Astrocyte (in vitro differentiated cells and primary cell): Measurements from ENCODE around the gene FOXJ3. TPM values are rescaled to one million over a fixed set of nuclear protein-coding genes. Genes with fewer than 3 reads are reported as not detected.

Experiments used
- DNase-seq: peaks from one replicate; pipeline ENCODE4 v3.0.0-alpha.2; 2010; ENCODE audit warnings: low read depth
- FAIRE-seq: peaks from 2 replicates; lab custom pipeline; 2011; peaks lifted over from hg19 to GRCh38; lab: Jason Lieb, UNC
- H2AFZ ChIP-seq: 2 replicates; pipeline ENCODE4 v1.6.0; 2012; ENCODE audit warnings: low read depth, low read length, inconsistent platforms
- H3K27ac ChIP-seq: 2 replicates; pipeline ENCODE4 v1.5.1; 2011; ENCODE audit warnings: low read depth, low read length, inconsistent platforms
- H3K27me3 ChIP-seq: 2 replicates; pipeline ENCODE4 v1.6.0; 2011; ENCODE audit warnings: low read length, inconsistent platforms; ENCODE audit not compliant: insufficient read depth
- H3K36me3 ChIP-seq: 2 replicates; pipeline ENCODE4 v1.5.1; 2011; ENCODE audit warnings: low read length, inconsistent platforms; ENCODE audit not compliant: insufficient read depth
- H3K4me1 ChIP-seq: 2 replicates; pipeline ENCODE4 v1.5.1; 2011; ENCODE audit warnings: low read length, inconsistent platforms; ENCODE audit not compliant: insufficient read depth
- H3K4me2 ChIP-seq: 2 replicates; pipeline ENCODE4 v1.6.0; 2012; ENCODE audit warnings: low read length, inconsistent platforms
- H3K4me3 ChIP-seq: 2 replicates; pipeline ENCODE4 v1.5.1; 2011; ENCODE audit warnings: low read depth, mild to moderate bottlenecking, low read length, inconsistent platforms; ENCODE audit not compliant: insufficient read depth
- H3K79me2 ChIP-seq: 2 replicates; pipeline ENCODE4 v1.6.0; 2012; ENCODE audit warnings: mild to moderate bottlenecking, low read length, inconsistent platforms; ENCODE audit not compliant: insufficient read depth
- H3K9ac ChIP-seq: 2 replicates; pipeline ENCODE4 v1.6.0; 2012; ENCODE audit warnings: mild to moderate bottlenecking, low read length, inconsistent platforms
- H3K9me3 ChIP-seq: 2 replicates; pipeline ENCODE4 v1.5.1; 2012; ENCODE audit warnings: low read depth, mild to moderate bottlenecking, low read length, inconsistent platforms; ENCODE audit not compliant: insufficient read depth
- H4K20me1 ChIP-seq: 2 replicates; pipeline ENCODE4 v1.6.0; 2012; ENCODE audit warnings: low read length, inconsistent platforms; ENCODE audit not compliant: insufficient read depth
- H3K27ac Mint-ChIP-seq: one replicate; pipeline ENCODE4 v1.8.0; 2021; ENCODE audit warnings: mild to moderate bottlenecking, mixed read lengths; ENCODE audit not compliant: unreplicated experiment
- H3K27me3 Mint-ChIP-seq: one replicate; pipeline ENCODE4 v1.8.0; 2021; ENCODE audit warnings: low read depth, mixed read lengths; ENCODE audit not compliant: unreplicated experiment
- H3K36me3 Mint-ChIP-seq: one replicate; pipeline ENCODE4 v1.8.0; 2021; ENCODE audit warnings: low read depth, mixed read lengths; ENCODE audit not compliant: unreplicated experiment
- H3K4me1 Mint-ChIP-seq: one replicate; pipeline ENCODE4 v1.8.0; 2021; ENCODE audit warnings: low read depth, mixed read lengths; ENCODE audit not compliant: unreplicated experiment
- H3K4me3 Mint-ChIP-seq: one replicate; pipeline ENCODE4 v1.8.0; 2021; ENCODE audit warnings: mild to moderate bottlenecking, moderate library complexity, mixed read lengths; ENCODE audit not compliant: unreplicated experiment
- H3K9me3 Mint-ChIP-seq: one replicate; pipeline ENCODE4 v1.8.0; 2021; ENCODE audit warnings: mild to moderate bottlenecking, mixed read lengths; ENCODE audit not compliant: unreplicated experiment
- CTCF ChIP-seq: IDR thresholded peaks from 2 replicates; pipeline ENCODE4 v1.5.1; 2011; ENCODE audit warnings: low read depth, mild to moderate bottlenecking, inconsistent platforms, low read length, moderate library complexity; ENCODE audit not compliant: insufficient read depth
- EZH2 ChIP-seq: IDR thresholded peaks from 2 replicates; pipeline ENCODE4 v1.6.1; 2012; ENCODE audit warnings: mild to moderate bottlenecking, low read length, inconsistent platforms; ENCODE audit not compliant: insufficient read depth
- total RNA-seq: library from RNA; stranded (reverse); gene quantifications from 2 replicates; pipeline ENCODE4 v1.2.1, GENCODE V29; 2021

The FOXJ3 gene
- total RNA-seq, 1 donor from 2014 or later, result 41.9 TPM

DNA sequence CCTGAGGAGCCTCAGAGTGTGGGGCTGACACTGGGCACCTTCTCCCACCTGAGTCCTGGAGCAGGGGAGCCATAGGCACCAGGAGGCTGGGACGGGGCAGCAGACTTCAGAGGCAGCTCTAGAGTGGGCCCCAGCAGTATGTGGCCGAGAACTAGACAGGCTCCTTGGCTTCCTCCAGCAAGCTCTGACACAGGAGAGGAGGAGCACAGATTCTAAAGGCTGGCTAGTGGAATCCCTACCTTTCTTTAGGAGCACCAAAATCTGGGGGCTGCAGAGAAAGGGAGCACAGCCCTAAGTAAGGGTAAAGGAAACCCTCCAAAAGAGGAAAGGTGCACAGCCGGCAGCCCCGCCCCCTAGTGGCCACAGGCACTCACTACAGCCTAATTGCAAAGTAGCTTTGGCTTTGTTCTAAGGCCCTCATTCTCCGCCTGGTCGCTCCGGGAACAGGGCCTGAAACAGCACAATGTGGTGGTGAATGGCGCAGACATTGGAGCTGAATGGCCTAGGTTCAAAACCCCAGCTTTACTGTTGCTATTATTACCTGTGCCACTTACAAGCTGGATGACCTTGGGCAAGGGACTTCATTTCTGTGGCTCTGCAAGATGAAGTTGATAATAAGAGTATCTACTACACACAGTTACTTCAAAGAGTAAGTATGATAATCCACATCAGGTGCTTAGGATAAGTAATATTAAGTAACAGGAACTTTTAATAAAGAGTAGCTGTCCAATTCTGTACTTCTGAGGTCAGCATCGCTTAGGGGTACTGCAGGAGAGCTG, 161.7 kb downstream of the FOXJ3 start:
- FAIRE-seq (no peak), DNase-seq (peak; percentile 6)
- peaks cover 4% of the 10 kb centered on the region for H3K36me3 Mint-ChIP-seq
- peaks cover 25% of the 10 kb centered on the region for H3K4me1 Mint-ChIP-seq
- no peaks in the 10 kb centered on the region for H3K9me3 ChIP-seq
- H3K9ac ChIP-seq, result no peak overlapping the region
- TF ChIP-seq CTCF (peak; percentile 97), EZH2 (no peak)
- no peaks in the 10 kb centered on the region for H3K36me3 ChIP-seq
- H3K79me2 ChIP-seq, result no peaks in the 10 kb centered on the region
- H2AFZ ChIP-seq, result no peak overlapping the region
- H4K20me1 ChIP-seq, result peaks cover 19% of the 10 kb centered on the region
- H3K9me3 Mint-ChIP-seq, result no peaks in the 10 kb centered on the region
- H3K4me3 Mint-ChIP-seq, result no peak overlapping the region
- H3K4me1 ChIP-seq, result peaks cover 12% of the 10 kb centered on the region
- no peaks in the 10 kb centered on the region for H3K27me3 Mint-ChIP-seq
- no peak overlapping the region for H3K4me2 ChIP-seq
- H3K4me3 ChIP-seq, result no peak overlapping the region
- no peak overlapping the region for H3K27ac ChIP-seq
- no peaks in the 10 kb centered on the region for H3K27me3 ChIP-seq
- H3K27ac Mint-ChIP-seq, result no peak overlapping the region

DNA sequence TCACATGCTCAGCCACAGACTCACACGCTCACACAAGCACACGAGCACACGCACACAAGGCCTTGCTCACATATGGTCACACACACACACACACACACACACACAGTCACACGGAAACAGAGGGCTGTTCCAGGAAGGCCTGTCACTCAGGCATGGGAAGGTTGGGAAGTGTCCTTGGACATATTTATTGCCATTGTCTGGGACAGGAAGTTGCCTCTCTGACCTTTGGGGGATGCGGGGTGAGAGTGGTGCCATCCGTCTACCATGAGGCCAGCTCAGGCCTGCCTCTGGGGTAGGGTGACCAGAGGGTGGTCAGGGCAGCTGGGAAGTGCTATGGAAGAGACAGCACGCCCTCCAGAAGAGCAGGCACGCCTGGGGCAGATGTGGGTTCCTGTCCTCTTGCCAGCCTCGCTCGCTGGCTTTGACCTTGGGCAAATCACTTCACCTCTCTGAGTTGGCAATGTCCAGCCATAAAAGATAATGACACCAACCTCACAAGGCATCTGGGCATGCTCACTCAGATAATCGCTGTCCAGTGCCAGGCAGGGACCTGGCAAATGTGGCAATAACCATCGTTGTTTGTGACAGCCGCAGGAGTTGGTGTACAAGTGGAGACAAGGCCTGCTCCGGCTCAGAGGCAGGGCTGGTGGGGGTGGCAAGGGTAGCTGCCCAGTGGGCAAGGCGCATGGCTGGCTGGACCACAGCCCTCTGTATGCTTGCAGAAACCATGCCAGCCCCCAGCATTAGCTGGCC, 162.5 kb downstream of the FOXJ3 start:
- FAIRE-seq, result no peak
- Mint-ChIP-seq H3K27ac (peak overlapping the region; percentile 2), H3K4me3 (no peak overlapping the region)

More for the DNA sequence above, 162.5 kb downstream of the FOXJ3 start:
- H3K27me3 ChIP-seq, result no peaks in the 10 kb centered on the region
- H3K9ac ChIP-seq, result no peak overlapping the region
- Mint-ChIP-seq H3K4me1 (peaks cover 24% of the 10 kb centered on the region), H3K36me3 (peaks cover 4% of the 10 kb centered on the region), H3K9me3 (no peaks in the 10 kb centered on the region), H3K27me3 (no peaks in the 10 kb centered on the region)
- TF ChIP-seq EZH2, result no peak
- TF ChIP-seq CTCF, result no peak
- no peak overlapping the region for H3K27ac ChIP-seq
- H3K4me3 ChIP-seq, result no peak overlapping the region
- DNase-seq, result no peak
- no peaks in the 10 kb centered on the region for H3K9me3 ChIP-seq
- H4K20me1 ChIP-seq, result peaks cover 18% of the 10 kb centered on the region
- H3K79me2 ChIP-seq, result no peaks in the 10 kb centered on the region
- peaks cover 6% of the 10 kb centered on the region for H3K4me1 ChIP-seq
- no peaks in the 10 kb centered on the region for H3K36me3 ChIP-seq
- H3K4me2 ChIP-seq, result no peak overlapping the region
- no peak overlapping the region for H2AFZ ChIP-seq
